Measurements from ENCODE around the gene LHX3. TPM values are rescaled to one million over a fixed set of nuclear protein-coding genes. Genes with fewer than 3 reads are reported as not detected.

LHX3 gene
- total RNA-seq, 1 experiment from 2014 or later: not detected

GRCh38 chr9:136244122-136244968 is 39.4 kb upstream of the LHX3 start:
- ATAC-seq (no peak), DNase-seq (no peak)
- H3K4me3 ChIP-seq (ENCODE audit: low read length): peak overlapping the region; percentile 80
- intact Hi-C loops (cut with micrococcal nuclease): no loop called here
- TSS peak; percentile 47 for BruUV-seq (replicated peaks)
- no peak overlapping the region for H2AFZ ChIP-seq (ENCODE audit: low read length)
- H3K79me2 ChIP-seq (ENCODE audit: low read length): peaks cover 60% of the 10 kb centered on the region
- no peaks in the 10 kb centered on the region for H3K9me3 ChIP-seq (ENCODE audit: low read length)
- no peaks in the 10 kb centered on the region for H3K36me3 ChIP-seq (ENCODE audit: low read depth, low read length)
- POLR2A ChIA-PET (ENCODE audit: unreplicated experiment): no interaction called here
- H3K4me2 ChIP-seq (ENCODE audit: low read length): peak overlapping the region; percentile 98
- peaks cover 19% of the 10 kb centered on the region for H3K4me1 ChIP-seq (ENCODE audit: insufficient read depth, low read length)
- H3F3A ChIP-seq (ENCODE audit: low read length, unreplicated experiment): no peaks in the 10 kb centered on the region
- CTCF ChIA-PET: no interaction called here
- H3K9me2 ChIP-seq (replicated peaks; ENCODE audit: low read length): no peaks in the 10 kb centered on the region
- no peak for TF ChIP-seq CTCF (conservative IDR thresholded peaks at IDR 0.05; ENCODE audit: low read depth, low read length)
- TF ChIP-seq EZH2 (IDR thresholded peaks at IDR 0.05; ENCODE audit: low read length, unreplicated experiment): no peak
- peak overlapping the region; percentile 68 for H3K9ac ChIP-seq (ENCODE audit: low read length)
- no peaks in the 10 kb centered on the region for H3K27me3 ChIP-seq (ENCODE audit: low read length)
- H4K20me1 ChIP-seq (ENCODE audit: low read length): peaks cover 14% of the 10 kb centered on the region; the same call in 1 of the 2 replicates
- no peak overlapping the region for H3K27ac ChIP-seq (ENCODE audit: low read length)

DNA sequence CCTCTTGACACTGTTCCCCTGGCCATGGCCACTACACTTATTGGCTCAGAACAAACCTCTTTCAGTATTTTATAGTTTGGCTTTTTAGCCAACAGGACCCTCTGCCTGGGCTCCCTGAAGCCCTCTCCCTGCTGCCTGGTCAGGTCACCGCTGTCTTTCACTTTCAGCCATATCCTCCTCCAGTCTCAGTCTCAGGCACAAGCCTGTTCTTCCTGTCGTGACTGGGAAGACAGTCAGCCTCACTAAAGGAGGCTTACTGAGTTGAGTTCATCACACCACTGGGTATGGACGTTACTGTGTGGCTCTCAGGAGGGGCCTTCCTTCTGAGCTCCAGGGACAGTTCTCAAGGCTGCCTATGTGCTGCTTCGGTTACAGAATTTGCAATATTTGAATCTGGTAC is 38.7 kb upstream of the LHX3 start:
- H3K79me2 ChIP-seq (ENCODE audit: low read length): peaks cover 67% of the 10 kb centered on the region
- no peak overlapping the region for H3K27ac ChIP-seq (ENCODE audit: low read length)
- H4K20me1 ChIP-seq (ENCODE audit: low read length): peaks cover 14% of the 10 kb centered on the region; the same call in 1 of the 2 replicates
- H2AFZ ChIP-seq (ENCODE audit: low read length): no peak overlapping the region
- H3K4me3 ChIP-seq (ENCODE audit: low read length): 0 out of 2 replicates have a peak overlapping the region, but pooled peaks have one; percentile 80
- POLR2A ChIA-PET (ENCODE audit: unreplicated experiment): no interaction called here
- no peaks in the 10 kb centered on the region for H3K27me3 ChIP-seq (ENCODE audit: low read length)
- DNase-seq (no peak), ATAC-seq (no peak)
- no peaks in the 10 kb centered on the region for H3K36me3 ChIP-seq (ENCODE audit: low read depth, low read length)
- peaks cover 19% of the 10 kb centered on the region for H3K4me1 ChIP-seq (ENCODE audit: insufficient read depth, low read length)
- H3K4me2 ChIP-seq (ENCODE audit: low read length): peak overlapping the region; percentile 98; the same call in 1 of the 2 replicates
- BruUV-seq (replicated peaks): no TSS peak
- no peak for TF ChIP-seq EZH2 (IDR thresholded peaks at IDR 0.05; ENCODE audit: low read length, unreplicated experiment)
- TF ChIP-seq CTCF (conservative IDR thresholded peaks at IDR 0.05; ENCODE audit: low read depth, low read length): no peak
- no peak for TF ChIP-seq EZH2phosphoT487 (IDR thresholded peaks at IDR 0.05; ENCODE audit: borderline replicate concordance, low read length)
- H3F3A ChIP-seq (ENCODE audit: low read length, unreplicated experiment): no peaks in the 10 kb centered on the region
- intact Hi-C loops (cut with micrococcal nuclease): no loop called here
- H3K9me2 ChIP-seq (replicated peaks; ENCODE audit: low read length): no peaks in the 10 kb centered on the region
- CTCF ChIA-PET: interaction anchor here (0.6 kb wide), 1 partner anchor 80 kb away, joined by 4 read pairs; no protein-coding TSS in a partner anchor
- no peak overlapping the region for H3K9ac ChIP-seq (ENCODE audit: low read length)
- no peaks in the 10 kb centered on the region for H3K9me3 ChIP-seq (ENCODE audit: low read length)
